ENCODE measurements around the gene GBX1.

The GBX1 gene

DNA sequence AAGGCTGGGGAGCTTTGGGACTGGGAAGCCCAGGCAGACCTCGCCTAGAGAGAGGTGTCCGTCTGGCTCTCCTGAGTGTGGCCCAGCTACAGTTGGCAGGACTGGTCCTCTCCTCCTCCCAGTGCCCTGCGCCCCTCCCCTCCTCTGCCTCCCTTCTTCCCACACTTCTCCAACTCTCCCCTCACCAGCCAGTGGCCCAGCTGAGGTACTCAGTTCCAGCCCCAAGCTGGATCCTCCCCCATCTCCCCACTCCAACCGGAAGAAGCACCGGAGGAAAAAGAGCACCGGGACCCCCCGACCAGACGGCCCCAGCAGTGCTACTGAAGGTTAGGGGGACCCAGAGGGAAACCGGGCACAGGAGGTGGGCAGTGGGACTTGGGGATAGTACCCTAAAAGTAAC lies 27.7 kb downstream of the GBX1 start:
- no peak for TF ChIP-seq EZH2phosphoT487 (conservative IDR thresholded peaks at IDR 0.05; ENCODE audit: low read length)
- TF ChIP-seq, protein P1, sequence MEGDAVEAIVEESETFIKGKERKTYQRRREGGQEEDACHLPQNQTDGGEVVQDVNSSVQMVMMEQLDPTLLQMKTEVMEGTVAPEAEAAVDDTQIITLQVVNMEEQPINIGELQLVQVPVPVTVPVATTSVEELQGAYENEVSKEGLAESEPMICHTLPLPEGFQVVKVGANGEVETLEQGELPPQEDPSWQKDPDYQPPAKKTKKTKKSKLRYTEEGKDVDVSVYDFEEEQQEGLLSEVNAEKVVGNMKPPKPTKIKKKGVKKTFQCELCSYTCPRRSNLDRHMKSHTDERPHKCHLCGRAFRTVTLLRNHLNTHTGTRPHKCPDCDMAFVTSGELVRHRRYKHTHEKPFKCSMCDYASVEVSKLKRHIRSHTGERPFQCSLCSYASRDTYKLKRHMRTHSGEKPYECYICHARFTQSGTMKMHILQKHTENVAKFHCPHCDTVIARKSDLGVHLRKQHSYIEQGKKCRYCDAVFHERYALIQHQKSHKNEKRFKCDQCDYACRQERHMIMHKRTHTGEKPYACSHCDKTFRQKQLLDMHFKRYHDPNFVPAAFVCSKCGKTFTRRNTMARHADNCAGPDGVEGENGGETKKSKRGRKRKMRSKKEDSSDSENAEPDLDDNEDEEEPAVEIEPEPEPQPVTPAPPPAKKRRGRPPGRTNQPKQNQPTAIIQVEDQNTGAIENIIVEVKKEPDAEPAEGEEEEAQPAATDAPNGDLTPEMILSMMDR (IDR thresholded peaks at IDR 0.05; ENCODE audit: insufficient read depth, low read length, poor library complexity, severe bottlenecking), result no peak
- Histone ChIP-seq H3F3A (ENCODE audit: insufficient read depth) (no peaks in the 10 kb centered on the region), H3K9ac (ENCODE audit: low read length) (no peak overlapping the region), H3K27me3 (ENCODE audit: low read length) (no peaks in the 10 kb centered on the region), H3K4me2 (ENCODE audit: low read depth, low read length, poor library complexity, severe bottlenecking) (no peak overlapping the region), H3K27ac (ENCODE audit: low read depth, low read length) (no peak overlapping the region), H3K9me3 (ENCODE audit: insufficient read depth, low read length) (no peaks in the 10 kb centered on the region), H3K9me2 (replicated peaks; ENCODE audit: insufficient read depth, low read length) (no peaks in the 10 kb centered on the region), H3K36me3 (ENCODE audit: low read length) (no peaks in the 10 kb centered on the region), H4K20me1 (ENCODE audit: low read depth, low read length) (no peaks in the 10 kb centered on the region), H3K79me2 (ENCODE audit: insufficient read depth, low read length) (no peaks in the 10 kb centered on the region), H3K4me3 (ENCODE audit: insufficient read depth, low read length, poor library complexity, severe bottlenecking) (no peak overlapping the region), H2AFZ (ENCODE audit: low read depth, low read length, severe bottlenecking) (no peak overlapping the region)

DNA sequence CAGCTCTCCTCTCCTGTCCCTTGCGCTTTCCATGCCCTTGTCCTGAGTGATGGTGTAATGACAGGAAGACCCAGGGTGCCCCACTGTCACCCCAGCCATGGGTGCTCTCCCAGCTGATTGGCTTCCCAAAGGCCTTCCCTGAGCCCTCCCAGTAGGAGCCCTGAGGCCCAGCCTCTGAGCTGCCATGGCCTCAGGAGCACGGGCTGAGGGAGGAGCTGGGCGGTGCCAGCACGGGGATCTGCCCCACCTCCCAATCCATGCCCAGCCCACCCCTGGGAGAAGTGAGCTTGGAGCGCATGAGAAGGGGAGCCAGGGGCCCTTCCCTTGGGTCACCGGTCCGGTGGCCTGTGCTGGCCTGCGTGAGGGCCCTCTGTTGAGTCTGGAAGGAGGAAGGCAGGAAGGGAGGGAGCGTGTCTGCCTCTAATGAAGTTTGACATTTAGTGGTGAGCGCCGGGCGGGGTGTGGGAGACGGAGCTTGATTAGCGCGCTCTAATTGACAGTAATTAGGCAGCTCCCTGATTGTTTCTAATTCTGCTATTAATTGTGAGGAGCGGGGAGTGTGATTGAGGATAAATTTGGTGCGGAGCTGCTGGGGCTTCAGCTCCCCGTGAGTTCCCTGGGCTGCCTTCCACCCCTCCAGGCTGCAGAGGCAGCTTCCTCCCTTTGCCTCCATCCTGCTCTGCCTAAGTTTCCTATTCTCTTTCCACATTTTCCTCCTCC lies 28.3 kb downstream of the GBX1 start:
- TF ChIP-seq, protein P1 (IDR thresholded peaks at IDR 0.05; ENCODE audit: insufficient read depth, low read length, poor library complexity, severe bottlenecking), result no peak
- Histone ChIP-seq H3K79me2 (ENCODE audit: insufficient read depth, low read length) (no peaks in the 10 kb centered on the region), H3K9ac (ENCODE audit: low read length) (no peak overlapping the region), H3F3A (ENCODE audit: insufficient read depth) (no peaks in the 10 kb centered on the region), H4K20me1 (ENCODE audit: low read depth, low read length) (no peaks in the 10 kb centered on the region), H3K27me3 (ENCODE audit: low read length) (no peaks in the 10 kb centered on the region), H3K9me2 (replicated peaks; ENCODE audit: insufficient read depth, low read length) (no peaks in the 10 kb centered on the region), H3K9me3 (ENCODE audit: insufficient read depth, low read length) (no peaks in the 10 kb centered on the region), H3K36me3 (ENCODE audit: low read length) (no peaks in the 10 kb centered on the region), H3K4me3 (ENCODE audit: insufficient read depth, low read length, poor library complexity, severe bottlenecking) (no peak overlapping the region), H3K27ac (ENCODE audit: low read depth, low read length) (no peak overlapping the region), H2AFZ (ENCODE audit: low read depth, low read length, severe bottlenecking) (no peak overlapping the region), H3K4me2 (ENCODE audit: low read depth, low read length, poor library complexity, severe bottlenecking) (no peak overlapping the region)

DNA sequence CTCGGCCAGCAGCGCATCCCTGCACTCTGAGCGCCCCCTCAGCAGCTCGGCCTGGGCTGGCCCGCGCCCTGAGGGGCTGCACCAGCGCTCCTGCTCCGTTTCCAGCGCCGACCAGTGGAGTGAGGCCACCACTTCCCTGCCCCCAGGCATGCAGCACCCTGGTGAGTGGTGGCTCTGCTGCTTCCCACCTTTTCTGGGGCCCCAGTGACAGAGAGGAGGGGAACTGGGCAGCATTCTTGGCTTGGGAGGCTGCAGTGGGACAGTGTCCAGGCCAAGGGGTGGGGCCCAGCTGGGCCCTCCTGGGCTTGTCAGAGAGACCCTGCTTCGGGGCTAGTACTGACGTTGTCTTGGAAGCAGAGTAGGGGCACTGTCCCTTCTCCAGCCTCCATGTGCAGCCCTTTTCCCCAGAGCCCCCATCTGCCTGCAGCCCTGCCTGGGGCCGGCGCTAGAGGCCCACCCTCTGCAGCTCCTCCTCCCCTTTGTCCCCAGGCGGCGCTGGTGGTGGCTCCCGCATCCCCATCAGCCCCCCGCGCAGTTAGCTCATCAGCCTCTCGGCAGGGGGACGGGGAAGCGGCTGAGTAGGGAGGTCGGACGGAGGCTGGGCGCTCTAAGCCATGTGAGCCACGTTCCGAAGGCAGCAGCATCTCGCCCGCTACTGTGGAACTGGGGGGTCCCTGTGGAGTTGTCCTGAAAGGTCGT lies 29.2 kb downstream of the GBX1 start:
- Histone ChIP-seq H3K9ac (ENCODE audit: low read length) (no peak overlapping the region), H3K4me2 (ENCODE audit: low read depth, low read length, poor library complexity, severe bottlenecking) (no peak overlapping the region), H3K27ac (ENCODE audit: low read depth, low read length) (no peak overlapping the region), H4K20me1 (ENCODE audit: low read depth, low read length) (no peaks in the 10 kb centered on the region), H3K79me2 (ENCODE audit: insufficient read depth, low read length) (no peaks in the 10 kb centered on the region), H3F3A (ENCODE audit: insufficient read depth) (no peaks in the 10 kb centered on the region), H3K27me3 (ENCODE audit: low read length) (no peaks in the 10 kb centered on the region), H3K9me3 (ENCODE audit: insufficient read depth, low read length) (no peaks in the 10 kb centered on the region), H3K4me3 (ENCODE audit: insufficient read depth, low read length, poor library complexity, severe bottlenecking) (no peak overlapping the region), H3K36me3 (ENCODE audit: low read length) (no peaks in the 10 kb centered on the region), H2AFZ (ENCODE audit: low read depth, low read length, severe bottlenecking) (no peak overlapping the region), H3K9me2 (replicated peaks; ENCODE audit: insufficient read depth, low read length) (no peaks in the 10 kb centered on the region)
- TF ChIP-seq, protein P1 (IDR thresholded peaks at IDR 0.05; ENCODE audit: insufficient read depth, low read length, poor library complexity, severe bottlenecking), result no peak
- no peak for TF ChIP-seq EZH2phosphoT487 (conservative IDR thresholded peaks at IDR 0.05; ENCODE audit: low read length)

Data from SU-DHL-6 (cell line).